GM18873 (cell line): Measurements from ENCODE around the gene ARHGEF7.

Experiments
- ATAC-seq: cut with Tn5 transposase; IDR thresholded peaks from one replicate; pipeline ENCODE4 v1.9.1; 2021; ENCODE audit warnings: mild to moderate bottlenecking, moderate library complexity, moderate number of reproducible peaks; ENCODE audit not compliant: unreplicated experiment, low FRiP score

ARHGEF7 gene

DNA sequence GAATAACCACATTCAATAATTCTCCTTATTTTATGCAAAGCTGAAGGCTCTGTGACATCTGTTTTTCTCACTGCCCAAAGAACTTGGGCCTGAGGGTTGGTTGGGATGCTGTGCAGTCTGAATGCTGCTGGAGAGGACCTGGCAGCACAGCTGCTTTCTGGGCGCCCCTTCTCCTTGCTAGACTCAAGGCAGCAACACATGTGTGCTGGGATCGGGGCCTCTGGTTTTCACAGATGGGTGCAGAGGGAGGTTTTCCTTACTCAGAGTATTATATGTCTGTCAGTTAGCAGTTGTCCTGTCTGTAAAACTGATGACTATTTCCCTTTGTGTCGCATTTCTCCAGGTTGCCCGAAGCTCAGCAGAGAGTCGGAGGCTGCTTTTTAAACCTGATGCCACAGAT, 152.1 kb downstream of the ARHGEF7 start:
- ATAC-seq, result no peak

DNA sequence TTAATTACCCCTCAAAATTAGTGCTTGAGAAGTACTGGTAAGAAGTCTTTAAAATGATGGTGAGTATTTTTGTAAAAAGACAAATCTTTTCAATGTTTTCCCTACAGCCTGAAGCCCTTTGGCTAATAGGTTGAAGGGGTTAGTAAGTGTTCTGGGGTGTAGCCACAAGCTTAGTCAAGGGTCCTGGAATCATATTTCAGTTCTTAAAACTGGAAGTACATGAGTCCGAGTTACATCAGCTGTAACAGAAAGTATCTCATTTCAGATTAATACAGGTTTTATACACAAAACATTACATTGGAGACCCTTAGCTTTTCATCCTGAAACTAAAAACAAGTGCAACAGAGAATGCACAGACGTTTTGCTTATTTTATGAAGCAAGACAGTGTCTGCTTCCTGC, 152.7 kb downstream of the ARHGEF7 start:
- no peak for ATAC-seq

DNA sequence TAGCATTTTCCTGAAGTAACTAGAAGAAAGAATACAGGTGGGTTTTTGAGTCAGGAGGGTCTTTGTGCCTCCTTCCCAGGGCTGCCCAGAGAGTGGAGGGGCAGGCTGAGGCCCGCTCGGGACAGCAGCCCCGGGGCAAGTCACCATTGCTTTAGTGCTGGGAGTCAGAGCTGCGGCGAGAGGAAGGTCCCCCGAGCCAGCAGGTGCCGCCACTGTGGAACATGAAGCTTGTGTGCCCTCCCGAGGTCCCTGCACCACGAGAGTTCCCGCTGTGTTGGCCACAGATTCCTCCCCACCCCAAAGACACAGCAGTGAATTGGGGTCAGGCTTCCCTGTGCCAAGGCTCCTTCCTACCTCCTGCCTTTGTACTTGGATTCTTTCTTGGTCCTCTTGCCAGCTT, 154.4 kb downstream of the ARHGEF7 start:
- ATAC-seq, result no peak

DNA sequence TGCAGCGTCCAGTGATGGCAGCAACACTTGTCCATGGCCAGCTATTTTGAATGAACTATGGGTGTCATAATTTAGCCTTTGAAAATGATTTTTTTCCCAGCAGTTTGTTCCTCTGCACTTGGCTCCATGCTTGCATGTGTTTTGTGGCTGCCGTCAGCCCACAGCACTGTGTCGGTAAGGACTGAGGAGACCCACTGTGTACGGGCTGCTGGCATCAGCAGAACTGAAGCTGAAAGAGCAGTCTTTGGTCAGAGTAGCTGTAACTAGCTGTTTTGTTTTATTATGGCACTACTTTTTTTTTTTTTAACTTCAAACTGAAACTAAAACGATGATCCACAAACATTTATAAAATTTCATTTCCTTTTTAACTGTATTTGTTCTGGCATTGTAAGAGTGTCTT, 155.0 kb downstream of the ARHGEF7 start:
- ATAC-seq, result no peak

DNA sequence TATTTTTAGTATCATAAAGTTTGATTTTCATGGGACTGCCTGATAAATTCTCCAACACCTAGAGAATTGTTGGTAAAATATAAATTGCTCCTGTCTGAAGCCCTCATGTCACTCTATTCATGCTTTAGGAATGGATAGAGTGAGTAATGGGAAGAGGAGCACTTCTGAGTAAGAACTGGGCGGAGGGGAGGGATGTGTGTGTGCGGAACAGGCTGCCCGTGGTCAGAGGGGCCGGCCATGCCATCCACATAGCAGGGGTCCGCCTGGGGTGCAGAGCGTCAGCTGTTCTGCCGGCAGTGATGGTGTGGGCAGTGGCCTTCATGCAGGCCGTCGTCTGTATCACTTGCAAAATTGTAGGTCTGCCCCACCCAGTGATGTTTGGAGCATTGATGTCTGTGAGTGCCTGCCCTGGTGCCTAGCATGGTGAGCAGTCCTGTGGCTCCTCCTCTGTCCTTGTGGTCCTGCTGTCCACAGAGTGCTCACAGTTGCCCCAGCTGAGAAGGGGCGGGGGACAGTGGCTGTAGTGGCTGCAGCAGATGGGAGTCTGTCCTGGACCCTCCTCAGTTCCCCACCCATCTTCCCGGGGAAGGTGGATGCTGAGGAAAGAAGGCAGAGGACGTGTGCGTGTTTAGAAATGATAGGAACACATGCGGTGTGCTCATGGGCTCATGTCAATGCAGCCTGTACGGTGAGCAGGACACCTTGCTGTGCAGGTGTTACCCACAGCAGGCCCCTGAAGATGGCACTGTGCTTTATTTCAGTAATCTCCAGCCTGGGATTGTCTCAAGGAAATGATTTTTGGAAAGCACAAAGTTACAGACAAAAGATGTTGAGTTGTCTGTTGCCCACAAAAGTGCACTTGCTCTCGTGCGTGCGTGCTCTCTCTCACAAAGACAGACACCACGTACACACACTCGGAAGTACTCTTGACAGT, 155.9 kb downstream of the ARHGEF7 start:
- ATAC-seq, result no peak

DNA sequence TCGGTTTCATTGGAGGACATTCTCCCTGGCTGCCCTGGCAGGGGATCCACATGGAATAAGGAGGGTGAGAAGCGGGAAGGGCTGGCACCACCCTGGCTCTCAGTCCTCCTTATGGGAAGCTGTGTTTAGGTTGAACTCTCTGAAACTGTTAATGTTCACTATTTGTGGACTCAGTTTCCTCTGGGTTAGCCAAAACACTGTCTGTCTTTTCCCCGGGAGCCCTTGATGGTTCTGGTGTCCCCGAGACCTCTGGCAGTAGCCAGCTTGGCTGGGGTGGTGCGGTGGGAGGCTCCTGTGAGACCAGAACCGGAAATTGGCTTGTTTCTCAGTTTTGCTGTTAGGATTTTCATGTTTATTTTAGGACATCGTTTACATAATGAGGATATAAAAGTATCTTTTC, 157.0 kb downstream of the ARHGEF7 start:
- no peak for ATAC-seq

DNA sequence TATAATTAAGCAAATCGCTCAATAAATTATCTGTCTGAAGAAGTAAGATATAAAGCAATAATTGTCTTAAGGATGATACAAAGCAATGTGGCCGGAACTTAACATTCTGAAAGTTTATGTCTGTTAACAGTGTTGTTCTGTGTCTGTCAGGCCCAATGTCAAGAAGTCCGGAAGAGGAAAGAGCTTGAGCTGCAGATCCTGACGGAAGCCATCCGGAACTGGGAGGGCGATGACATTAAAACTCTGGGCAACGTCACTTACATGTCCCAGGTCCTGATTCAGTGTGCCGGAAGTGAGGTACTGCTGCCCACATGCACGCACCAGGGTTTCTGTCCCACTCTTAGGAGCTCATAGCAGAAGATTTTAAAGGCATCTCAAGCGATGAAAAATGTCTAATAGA, 160.3 kb downstream of the ARHGEF7 start:
- no peak for ATAC-seq

DNA sequence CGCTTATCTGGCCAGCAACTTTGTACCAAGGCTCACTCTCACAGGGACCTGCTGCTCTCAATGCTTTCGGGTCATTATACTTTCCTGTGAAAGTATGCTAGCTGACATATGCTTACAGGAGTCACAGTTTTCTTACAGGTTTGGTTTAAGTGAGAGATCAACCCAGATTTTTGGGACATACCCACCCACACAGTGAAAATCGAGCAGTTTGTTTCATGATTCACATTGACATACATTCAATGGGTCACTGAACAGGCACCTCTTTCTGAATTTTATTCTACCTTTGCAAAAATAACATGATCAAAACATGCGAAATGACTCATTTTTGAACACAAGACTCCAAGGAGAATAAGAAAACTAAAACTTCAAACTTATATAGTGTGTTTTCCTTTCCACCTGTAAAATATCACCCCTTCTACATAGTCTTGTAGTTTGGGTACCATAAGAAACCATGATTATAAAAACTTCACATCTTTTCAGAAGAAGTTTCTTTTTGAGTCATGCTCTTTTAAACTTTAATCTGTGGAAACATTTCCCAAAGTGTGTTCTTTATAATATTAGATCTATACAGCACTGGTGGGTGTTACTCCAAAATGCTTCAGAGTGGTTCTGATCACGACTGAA, 161.0 kb downstream of the ARHGEF7 start:
- no peak for ATAC-seq

DNA sequence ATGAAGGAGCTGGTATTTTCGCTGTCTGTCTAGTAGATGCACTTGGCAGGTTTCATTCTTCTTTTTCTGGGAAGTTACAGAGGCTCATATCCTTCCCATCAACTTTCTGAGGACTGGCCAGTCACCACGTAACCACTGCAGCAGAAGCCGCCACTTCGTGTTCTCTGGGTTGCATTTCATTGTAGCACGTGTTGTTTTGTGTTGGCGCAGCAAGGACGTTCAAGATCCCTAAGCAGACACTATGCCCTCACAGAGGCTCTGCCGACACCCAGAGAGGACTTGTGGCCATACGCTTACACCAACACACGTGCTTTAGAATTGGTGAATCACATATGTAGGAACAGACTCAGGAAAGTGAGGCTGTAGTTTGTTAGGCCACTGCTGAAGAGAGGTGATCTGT, 163.1 kb downstream of the ARHGEF7 start:
- no peak for ATAC-seq

DNA sequence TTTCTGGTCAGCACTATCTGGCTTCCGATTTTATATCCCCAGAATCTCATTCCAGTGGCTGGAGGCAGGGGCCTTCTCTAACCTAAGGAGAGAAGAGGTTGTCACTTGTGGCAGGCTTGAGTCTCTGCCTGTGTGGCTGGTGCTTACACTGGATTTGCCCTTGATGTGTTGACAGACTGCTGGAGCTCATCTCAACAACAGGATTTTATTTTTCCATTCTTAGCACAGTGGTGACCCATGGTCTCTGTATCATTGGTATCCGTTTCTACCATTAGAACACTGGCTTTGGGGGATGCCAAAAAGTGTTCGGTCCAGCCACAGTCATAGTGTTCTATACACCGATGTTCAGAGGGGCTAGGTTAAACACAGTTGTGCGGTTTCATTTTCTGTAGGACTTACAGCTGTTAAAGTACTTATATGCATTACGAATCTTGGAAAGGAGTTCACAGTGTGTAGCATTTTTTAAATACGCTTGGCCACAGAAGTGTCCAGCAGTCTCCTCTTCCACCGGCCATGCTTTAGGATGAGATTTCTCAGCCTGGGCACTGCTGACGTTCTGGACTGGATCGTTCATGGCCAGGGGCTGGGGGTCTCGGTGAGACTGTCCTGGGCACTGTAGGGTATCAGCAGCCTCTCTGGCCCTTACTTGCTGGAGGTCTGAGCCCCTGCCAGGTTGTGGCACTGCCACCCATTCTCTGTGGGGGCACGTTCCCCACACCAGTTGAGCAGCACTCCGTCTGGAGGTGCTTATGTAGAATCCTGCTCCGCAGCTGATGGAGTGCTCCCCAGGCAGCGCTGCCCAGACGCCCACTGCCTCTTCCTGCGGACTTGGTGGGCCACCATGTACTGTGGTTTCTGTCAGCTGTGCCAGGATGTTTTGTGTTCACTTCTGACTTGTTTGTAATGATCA, 163.9 kb downstream of the ARHGEF7 start:
- ATAC-seq, result no peak

DNA sequence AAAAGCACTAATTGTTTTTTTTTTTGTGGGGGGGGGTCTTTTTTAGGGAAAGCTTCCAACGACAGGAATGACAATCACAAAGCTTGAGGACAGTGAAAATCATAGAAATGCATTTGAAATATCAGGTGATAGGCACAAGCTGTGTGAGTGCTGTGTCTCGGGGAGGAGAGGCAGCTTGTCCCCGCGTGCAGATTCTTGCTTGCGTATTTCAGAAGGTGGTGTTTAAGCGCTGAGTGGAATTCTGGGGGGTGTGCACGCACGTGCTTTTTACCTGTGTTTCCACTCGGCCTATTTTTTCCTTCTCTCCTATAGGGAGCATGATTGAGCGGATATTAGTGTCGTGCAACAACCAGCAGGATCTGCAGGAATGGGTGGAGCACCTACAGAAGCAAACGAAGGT, 165.1 kb downstream of the ARHGEF7 start:
- no peak for ATAC-seq

DNA sequence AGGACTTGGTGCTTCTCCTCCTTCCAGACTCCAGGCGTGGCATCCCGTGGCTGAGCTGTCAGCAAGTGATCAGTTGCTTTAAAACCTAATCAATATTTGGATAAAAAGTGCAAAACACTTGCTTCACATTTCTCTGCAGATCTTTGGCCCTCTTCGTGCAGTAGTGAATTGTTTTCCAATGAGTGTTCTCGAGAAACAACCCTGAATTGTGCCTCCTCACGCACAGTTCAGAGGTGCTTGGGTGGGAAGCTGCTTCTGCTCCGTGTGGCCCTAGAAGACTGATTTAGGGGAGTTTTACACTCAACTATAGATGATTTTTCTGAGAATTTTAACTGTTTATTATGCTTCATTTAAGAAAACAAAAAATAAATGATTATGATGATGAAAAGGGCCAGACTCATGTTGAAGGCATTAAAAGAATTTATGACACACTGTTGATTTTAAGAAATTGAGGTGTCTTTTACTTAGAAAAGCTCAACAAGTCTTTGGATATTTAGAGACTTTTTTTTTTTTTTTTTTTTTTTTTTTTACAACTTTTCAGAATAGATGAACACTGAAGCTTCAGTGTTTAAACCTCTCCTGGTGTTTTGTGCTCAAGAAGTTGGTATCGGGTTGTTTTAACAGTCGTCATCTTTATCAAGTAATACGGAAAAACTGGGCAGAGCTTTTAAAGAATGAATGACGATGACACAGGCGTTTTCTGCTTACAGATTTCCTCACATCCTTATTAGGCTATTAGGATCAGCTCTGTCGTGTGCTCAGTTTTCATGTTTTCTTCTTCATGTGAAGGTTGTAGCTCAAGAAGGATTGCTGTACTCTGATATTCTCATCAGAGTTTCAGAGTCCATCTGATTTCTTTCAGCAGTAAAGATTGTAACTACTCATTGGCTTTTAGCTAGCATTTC, 165.8 kb downstream of the ARHGEF7 start:
- ATAC-seq, result no peak

DNA sequence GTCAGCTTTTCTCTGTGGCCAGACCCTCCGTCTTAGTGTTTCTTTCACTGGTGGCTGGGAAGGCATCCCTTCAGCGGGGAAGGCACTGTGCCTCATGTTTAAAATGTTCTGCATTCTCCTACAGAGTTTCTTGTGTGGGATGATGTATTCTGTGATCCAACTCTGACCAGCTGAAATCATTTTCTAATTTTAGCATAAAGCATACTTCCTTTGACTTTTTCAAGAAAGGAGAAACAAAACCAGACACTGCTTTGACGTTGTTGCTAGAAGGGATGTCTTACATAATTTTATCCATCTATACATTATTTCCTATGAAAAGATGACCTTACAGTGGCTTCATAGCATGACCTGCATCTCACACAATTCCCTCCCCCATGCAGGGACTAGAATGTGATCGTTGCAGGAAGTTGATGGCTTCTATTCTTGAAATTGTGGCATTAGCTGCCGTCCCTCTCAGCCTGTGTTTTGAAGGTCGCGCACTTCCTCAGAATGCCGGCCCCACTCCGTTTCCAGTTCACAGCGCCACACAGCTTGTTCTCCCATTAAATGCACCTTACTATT, 166.7 kb downstream of the ARHGEF7 start:
- no peak for ATAC-seq

DNA sequence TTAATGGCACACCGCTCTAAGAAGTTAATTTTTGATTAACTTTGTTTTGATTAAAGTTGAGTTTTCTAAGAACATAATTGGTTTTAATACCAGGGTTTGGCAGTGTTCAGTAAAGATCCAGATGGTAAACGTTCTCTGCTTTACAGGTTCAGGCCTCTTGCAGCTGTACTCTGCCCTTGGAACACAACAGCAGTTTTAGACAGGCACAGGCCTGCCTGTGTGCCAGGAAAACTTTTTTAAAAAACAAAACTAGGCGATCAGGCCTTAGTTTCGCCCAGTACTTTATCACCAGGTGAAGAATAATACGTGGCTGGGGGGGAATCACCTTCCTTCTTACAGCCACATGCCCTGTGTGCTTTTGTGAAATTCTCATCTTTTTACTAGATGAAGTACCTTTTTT, 167.3 kb downstream of the ARHGEF7 start:
- ATAC-seq, result no peak

DNA sequence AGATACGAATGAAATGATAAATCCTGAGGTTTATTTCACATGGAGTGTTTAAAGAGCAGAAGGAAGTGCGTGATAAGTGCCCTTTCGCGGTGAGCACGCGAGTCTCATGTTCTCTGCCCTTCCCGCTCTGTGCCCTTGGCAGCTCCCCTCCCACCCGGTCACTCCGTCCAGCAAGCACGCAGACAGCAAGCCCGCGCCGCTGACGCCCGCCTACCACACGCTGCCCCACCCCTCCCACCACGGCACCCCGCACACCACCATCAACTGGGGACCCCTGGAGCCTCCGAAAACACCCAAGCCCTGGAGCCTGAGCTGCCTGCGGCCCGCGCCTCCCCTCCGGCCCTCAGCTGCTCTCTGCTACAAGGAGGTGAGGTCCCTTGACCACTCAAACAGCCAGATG, 167.9 kb downstream of the ARHGEF7 start:
- no peak for ATAC-seq

DNA sequence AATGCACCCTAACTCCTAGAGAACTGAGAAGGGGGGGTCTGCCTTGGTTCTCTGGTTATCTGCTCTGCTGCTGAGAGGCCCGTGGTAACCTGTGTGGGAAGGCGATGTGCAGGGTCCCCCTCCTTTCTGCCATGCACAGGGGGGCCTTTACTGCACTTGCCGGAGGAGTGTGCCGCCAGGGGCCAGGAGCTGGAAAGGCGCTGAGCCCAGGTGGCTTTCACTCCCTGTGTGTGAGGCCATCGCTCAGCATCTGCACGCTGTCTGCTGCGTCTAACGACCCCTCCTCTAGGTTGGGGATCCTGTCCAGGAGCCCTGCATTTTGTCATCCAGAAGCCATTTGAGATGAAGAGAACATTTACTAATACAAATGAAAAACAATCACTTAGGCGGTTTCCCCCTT, 168.3 kb downstream of the ARHGEF7 start:
- ATAC-seq, result no peak

DNA sequence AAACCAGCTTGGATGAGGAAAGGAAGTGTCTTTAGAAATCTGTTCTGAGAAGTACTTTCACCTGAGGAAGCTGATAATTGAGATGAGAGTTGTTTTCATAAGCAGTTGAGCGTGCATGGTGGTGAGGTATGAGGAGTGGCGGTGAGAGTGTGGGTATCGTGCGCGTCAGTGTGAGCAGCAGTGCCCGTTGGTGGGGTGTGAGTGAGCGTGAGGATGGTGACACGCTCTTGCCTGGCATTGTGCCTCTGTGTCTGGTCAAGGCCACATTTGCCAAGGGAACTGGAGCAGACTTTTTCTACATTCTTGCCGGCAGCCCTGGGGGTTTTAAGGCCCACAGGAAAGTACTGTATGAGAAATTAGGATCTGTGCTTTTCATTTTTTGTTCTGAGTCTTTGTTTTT, 168.9 kb downstream of the ARHGEF7 start:
- ATAC-seq, result no peak

DNA sequence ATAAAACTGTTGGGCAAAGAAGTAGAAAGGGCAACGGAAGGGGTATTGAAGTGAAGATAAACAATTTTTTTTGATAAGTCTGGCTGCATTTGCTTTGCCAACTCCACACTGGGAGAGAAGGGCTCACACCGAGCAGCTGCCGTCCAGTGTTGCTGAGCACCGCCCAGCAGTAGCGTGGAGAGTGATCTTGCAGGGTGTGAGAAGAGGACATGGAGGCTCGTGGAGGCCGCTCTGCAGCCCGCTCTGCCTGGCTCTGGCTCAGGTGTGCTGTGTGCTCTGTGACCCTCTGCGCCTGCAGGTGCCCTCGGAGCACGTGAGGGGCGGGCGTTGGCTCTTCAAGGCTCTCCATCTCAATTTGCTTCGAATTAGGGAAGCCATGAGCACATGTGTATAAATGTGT, 169.5 kb downstream of the ARHGEF7 start:
- ATAC-seq, result no peak

DNA sequence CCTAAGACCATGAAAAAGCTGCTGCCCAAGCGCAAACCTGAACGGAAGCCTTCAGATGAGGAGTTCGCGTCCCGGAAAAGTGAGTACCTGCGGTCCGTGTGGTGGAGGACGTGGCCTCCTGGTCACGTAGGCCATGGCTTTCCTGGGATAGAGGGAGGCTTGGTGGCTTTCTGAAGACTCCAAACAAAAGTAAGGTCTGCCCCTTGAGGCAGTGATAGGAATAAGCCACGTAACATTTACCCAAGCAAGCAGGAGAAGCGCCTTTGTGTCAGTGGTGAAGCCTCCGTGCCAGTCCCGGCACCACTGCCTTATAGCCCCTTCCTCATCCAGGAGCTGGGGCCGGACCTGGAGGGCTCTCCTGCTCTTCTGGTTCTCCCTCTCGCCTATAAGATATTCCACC, 171.1 kb downstream of the ARHGEF7 start:
- ATAC-seq, result no peak

DNA sequence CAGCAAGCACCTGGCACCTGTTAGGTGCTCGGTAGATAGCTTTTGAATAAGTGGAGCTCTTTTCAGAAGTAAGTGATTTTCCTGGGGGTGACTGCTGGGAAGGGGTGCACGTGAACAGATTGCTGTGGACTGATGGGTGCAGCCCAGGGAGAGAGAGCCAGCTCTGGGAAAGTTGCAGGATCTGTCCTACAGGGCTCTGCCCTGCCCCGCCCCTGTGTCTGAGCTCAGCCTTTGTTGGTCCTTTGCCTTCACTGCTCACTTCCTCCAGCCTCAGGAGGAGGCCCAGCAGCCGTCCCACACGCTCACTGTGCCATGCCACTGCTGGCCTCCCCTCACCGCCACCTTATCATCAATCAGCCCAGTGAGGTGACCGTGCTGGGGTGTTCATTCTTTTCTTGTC, 171.6 kb downstream of the ARHGEF7 start:
- ATAC-seq, result no peak
